GM21529 (cell line): Measurements from ENCODE around the gene NPHP3.

Experiments
- ATAC-seq: cut with Tn5 transposase; IDR thresholded peaks from one replicate; pipeline ENCODE4 v1.9.1; 2021; ENCODE audit not compliant: unreplicated experiment

NPHP3 gene

GRCh38 chr3:132694991-132695390 is 27.2 kb downstream of the NPHP3 start:
- no peak for ATAC-seq

GRCh38 chr3:132690040-132690439 is 32.2 kb downstream of the NPHP3 start:
- no peak for ATAC-seq

- no peak for ATAC-seq
These were observed 40.0 kb downstream of the NPHP3 start for GRCh38 chr3:132682201-132682600.

- no peak for ATAC-seq
These were observed 40.8 kb downstream of the NPHP3 start for GRCh38 chr3:132681421-132681820.

- no peak for ATAC-seq
These were observed 42.3 kb downstream of the NPHP3 start for GRCh38 chr3:132679911-132680310.

GRCh38 chr3:132675408-132675807 is 46.8 kb downstream of the NPHP3 start:
- no peak for ATAC-seq

GRCh38 chr3:132669256-132669777 is 52.9 kb downstream of the NPHP3 start:
- no peak for ATAC-seq

GRCh38 chr3:132665230-132665745 is 56.9 kb downstream of the NPHP3 start:
- ATAC-seq: no peak

- no peak for ATAC-seq
These were observed 60.0 kb downstream of the NPHP3 start for GRCh38 chr3:132662212-132662611.

- ATAC-seq: no peak
These were observed 61.1 kb downstream of the NPHP3 start for GRCh38 chr3:132661101-132661500.

- ATAC-seq: peak; percentile 6
These were observed 61.5 kb downstream of the NPHP3 start for GRCh38 chr3:132660811-132661070.

- ATAC-seq: peak; percentile 69
These were observed 62.0 kb downstream of the NPHP3 start, which contains the start of gene UBA5 for GRCh38 chr3:132660052-132660810. Gene UBA5 (plus strand): TSS chr3:132660329. CDS start chr3:132660538, 209 bp downstream.

GRCh38 chr3:132659365-132660051 is 62.7 kb downstream of the NPHP3 start, which contains the start of gene ACAD11:
Gene ACAD11 (minus strand): TSS chr3:132659809. CDS start chr3:132659751, 58 bp downstream.
- ATAC-seq: peak; percentile 72

- no peak for ATAC-seq
These were observed 63.2 kb downstream of the NPHP3 start for GRCh38 chr3:132659000-132659364.

GRCh38 chr3:132657869-132658747 is 64.1 kb downstream of the NPHP3 start:
- no peak for ATAC-seq

GRCh38 chr3:132655471-132655870 is 66.7 kb downstream of the NPHP3 start:
- ATAC-seq: no peak

GRCh38 chr3:132654721-132655120 is 67.5 kb downstream of the NPHP3 start:
- ATAC-seq: no peak

GRCh38 chr3:132654190-132654589 is 68.0 kb downstream of the NPHP3 start:
- no peak for ATAC-seq

GRCh38 chr3:132652640-132653270 is 69.5 kb downstream of the NPHP3 start:
- no peak for ATAC-seq

- ATAC-seq: no peak
These were observed 72.1 kb downstream of the NPHP3 start for GRCh38 chr3:132650153-132650552.

- no peak for ATAC-seq
These were observed 77.2 kb downstream of the NPHP3 start for GRCh38 chr3:132645058-132645457.
